Neural crest cell (in vitro differentiated cells): ENCODE results near the gene CCNDBP1. TPM values are rescaled to one million over a fixed set of nuclear protein-coding genes. Genes with fewer than 3 reads are reported as not detected.

Experiments used
- DNase-seq: peaks from one replicate; pipeline ENCODE4 v3.0.0; 2021; ENCODE audit warnings: low read depth, mixed read lengths, low spot score
- H3K27ac Mint-ChIP-seq: one replicate; pipeline ENCODE4 v1.8.0; 2021; ENCODE audit warnings: mild to moderate bottlenecking, mixed read lengths; ENCODE audit not compliant: unreplicated experiment
- H3K27me3 Mint-ChIP-seq: 2 replicates; pipeline ENCODE4 v1.8.0; 2021; ENCODE audit warnings: low read depth, mild to moderate bottlenecking, mixed read lengths
- H3K36me3 Mint-ChIP-seq: 2 replicates; pipeline ENCODE4 v1.8.0; 2021; ENCODE audit warnings: low read depth, mild to moderate bottlenecking, mixed read lengths
- H3K4me1 Mint-ChIP-seq: 2 replicates; pipeline ENCODE4 v1.8.0; 2021; ENCODE audit warnings: mixed read lengths
- H3K4me3 Mint-ChIP-seq: one replicate; pipeline ENCODE4 v1.8.0; 2021; ENCODE audit warnings: mild to moderate bottlenecking, mixed read lengths
- H3K9me3 Mint-ChIP-seq: 2 replicates; pipeline ENCODE4 v1.8.0; 2021; ENCODE audit warnings: mixed read lengths
- total RNA-seq: library from RNA; stranded (reverse); gene quantifications from 2 replicates; pipeline ENCODE4 v1.2.1, GENCODE V29; 2021
- TF ChIP-seq, protein P1 (sequence below): fragments of 200-600 bp; sonication (generic); conservative IDR thresholded peaks from 2 replicates; pipeline ENCODE4 v1.5.0; 2021; ENCODE audit warnings: antibody characterized with exemption, mild to moderate bottlenecking

CCNDBP1 gene
- total RNA-seq, 1 donor from 2014 or later = 31.4 TPM

DNA sequence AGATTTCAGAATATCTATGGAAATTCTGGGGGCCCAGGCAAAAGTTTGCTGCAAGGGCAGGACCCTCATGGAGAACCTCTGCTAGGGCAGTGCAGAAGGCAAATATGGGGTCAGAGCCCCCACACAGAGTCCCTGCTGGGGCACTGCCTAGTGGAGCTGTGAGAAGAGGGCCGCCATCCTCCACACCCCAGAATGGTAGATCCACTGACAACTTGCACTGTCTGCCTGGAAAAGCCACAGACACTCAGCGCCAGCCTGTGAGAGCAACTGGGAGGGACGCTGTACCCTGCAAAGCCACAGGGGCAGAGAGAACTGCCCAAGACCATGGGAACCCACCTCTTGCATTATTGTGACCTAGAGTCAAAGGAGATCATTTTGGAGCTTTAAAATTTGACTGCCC is 13.8 kb downstream of the CCNDBP1 start:
- H3K27ac Mint-ChIP-seq = no peak overlapping the region
- H3K4me1 Mint-ChIP-seq = peaks cover under 1% of the 10 kb centered on the region
- DNase-seq = no peak
- TF ChIP-seq, protein P1, sequence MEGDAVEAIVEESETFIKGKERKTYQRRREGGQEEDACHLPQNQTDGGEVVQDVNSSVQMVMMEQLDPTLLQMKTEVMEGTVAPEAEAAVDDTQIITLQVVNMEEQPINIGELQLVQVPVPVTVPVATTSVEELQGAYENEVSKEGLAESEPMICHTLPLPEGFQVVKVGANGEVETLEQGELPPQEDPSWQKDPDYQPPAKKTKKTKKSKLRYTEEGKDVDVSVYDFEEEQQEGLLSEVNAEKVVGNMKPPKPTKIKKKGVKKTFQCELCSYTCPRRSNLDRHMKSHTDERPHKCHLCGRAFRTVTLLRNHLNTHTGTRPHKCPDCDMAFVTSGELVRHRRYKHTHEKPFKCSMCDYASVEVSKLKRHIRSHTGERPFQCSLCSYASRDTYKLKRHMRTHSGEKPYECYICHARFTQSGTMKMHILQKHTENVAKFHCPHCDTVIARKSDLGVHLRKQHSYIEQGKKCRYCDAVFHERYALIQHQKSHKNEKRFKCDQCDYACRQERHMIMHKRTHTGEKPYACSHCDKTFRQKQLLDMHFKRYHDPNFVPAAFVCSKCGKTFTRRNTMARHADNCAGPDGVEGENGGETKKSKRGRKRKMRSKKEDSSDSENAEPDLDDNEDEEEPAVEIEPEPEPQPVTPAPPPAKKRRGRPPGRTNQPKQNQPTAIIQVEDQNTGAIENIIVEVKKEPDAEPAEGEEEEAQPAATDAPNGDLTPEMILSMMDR = no peak
- H3K9me3 Mint-ChIP-seq = peaks cover 5% of the 10 kb centered on the region
- no peak overlapping the region for H3K4me3 Mint-ChIP-seq
- peaks cover 21% of the 10 kb centered on the region for H3K36me3 Mint-ChIP-seq
- no peaks in the 10 kb centered on the region for H3K27me3 Mint-ChIP-seq

DNA sequence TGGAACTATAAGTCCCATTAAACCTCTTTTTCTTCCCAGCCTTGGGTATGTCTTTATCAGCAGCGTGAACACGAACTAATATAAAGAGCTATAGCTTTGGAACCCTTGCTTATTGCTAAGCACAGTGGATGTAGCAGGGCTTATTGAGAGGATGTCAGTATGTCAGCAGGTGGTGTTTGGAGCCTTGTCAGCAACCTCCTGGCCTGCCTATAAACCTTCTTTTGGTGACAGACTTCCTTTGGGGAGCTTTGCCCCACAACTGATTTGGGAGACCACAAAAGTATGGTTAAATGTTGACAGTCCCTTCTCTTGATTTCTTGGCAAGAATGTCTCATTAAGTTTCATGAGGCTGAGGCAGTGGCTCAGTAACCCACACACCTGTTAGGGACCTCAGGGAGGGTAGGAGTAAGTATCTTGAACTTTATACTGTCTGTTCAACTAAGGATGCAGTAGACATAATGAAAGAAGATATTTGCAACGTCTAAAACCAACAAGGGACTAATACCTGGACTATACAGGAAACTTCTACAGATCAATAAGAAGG is 14.8 kb downstream of the CCNDBP1 start:
- TF ChIP-seq, protein P1 = no peak

DNA sequence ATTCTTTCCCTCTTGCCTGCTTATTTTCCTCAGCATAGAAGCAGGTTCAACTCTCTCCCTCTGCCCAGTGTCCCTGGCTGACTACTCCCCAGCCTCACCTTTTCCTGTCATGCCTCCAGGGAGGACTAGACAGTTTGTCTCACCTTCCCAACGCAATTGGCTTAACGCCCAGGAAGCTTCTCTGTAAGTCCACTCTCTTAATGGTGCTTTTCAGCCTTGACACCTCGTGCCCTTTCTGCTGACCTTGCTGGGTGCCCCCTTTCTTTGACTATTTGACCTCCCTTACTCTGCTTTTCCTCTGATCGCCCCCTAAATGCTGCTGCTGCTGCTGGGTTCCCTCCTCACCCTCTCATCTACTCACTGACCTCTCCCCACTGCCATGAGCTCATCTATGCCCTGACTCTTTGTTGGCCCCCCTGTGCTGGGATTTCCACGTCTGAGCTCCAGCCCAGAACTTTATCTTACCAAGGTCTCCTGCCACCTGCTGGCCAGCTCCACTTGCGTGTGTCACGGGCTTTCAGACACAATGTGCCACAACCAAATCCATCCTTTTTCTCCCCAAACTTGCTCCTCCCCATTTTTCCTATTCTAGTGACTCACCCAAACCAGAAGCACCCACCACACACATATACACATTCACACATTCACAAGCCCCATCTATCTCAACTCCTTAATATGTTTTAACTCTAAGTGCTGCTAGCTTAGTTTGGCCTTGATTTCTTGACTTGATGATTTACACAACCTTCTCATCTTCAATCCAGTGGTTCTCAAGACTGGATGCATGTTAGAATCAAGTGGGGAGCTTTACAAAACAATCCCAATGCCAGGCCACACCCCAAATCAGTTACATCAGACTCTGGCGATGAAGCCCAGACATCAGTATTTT is 19.1 kb downstream of the CCNDBP1 start:
- Mint-ChIP-seq H3K4me3 (no peak overlapping the region), H3K4me1 (peaks cover 6% of the 10 kb centered on the region), H3K9me3 (peaks cover 5% of the 10 kb centered on the region), H3K36me3 (peaks cover 2% of the 10 kb centered on the region), H3K27me3 (peaks cover 14% of the 10 kb centered on the region), H3K27ac (no peak overlapping the region)
- TF ChIP-seq, protein P1 = peak; percentile 62
- peak; percentile 41 for DNase-seq

More for the DNA sequence above, 14.8 kb downstream of the CCNDBP1 start:
- H3K4me3 Mint-ChIP-seq = no peak overlapping the region
- H3K4me1 Mint-ChIP-seq = peaks cover 6% of the 10 kb centered on the region
- peaks cover 5% of the 10 kb centered on the region for H3K9me3 Mint-ChIP-seq
- peaks cover 18% of the 10 kb centered on the region for H3K36me3 Mint-ChIP-seq
- no peak overlapping the region for H3K27ac Mint-ChIP-seq
- DNase-seq = no peak
- H3K27me3 Mint-ChIP-seq = no peaks in the 10 kb centered on the region

DNA sequence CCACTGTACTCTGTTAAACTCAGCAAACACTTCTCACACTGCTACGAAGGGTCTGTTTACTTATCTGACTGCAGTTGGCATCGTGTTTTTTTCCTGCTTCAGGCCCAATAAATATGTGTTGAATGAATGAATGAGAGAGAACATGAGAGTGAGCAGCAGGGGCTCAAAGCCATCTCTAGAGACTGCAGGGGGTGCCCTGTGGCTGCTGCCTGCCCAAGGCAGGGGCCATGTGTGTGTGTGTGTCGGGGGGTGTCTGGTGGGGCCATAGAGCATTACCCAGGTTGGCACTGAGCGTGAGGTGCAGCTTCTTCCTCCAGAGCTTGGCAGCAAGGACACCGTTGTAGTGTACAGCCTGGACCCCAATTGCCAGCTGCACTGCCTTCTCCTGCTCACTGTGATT is 20.9 kb downstream of the CCNDBP1 start:
- H3K9me3 Mint-ChIP-seq = no peaks in the 10 kb centered on the region

DNA sequence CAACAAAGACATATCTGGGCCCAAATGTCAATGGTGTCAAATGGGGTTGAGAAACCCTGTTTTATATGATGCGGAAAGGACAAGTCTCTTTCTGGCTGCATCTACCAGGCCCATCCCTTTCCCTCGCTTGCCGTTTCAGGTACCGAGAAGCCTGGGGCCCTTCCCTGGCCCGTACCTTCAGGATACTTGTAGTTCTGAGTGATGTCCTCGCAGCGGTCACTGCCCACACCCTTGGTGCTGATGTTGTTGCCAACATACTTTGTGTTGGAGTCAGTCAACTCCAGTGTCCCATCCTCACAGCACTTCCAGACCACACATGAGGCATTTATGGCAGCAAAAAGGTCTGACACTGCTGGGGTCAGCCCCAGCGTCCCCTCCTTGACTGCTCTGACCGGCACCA is 21.8 kb downstream of the CCNDBP1 start:
- Mint-ChIP-seq H3K27me3 (peaks cover 23% of the 10 kb centered on the region), H3K36me3 (no peaks in the 10 kb centered on the region), H3K27ac (no peak overlapping the region), H3K4me1 (peaks cover 6% of the 10 kb centered on the region), H3K9me3 (no peaks in the 10 kb centered on the region), H3K4me3 (no peak overlapping the region)
- TF ChIP-seq, protein P1 = no peak
- DNase-seq = no peak

More for the DNA sequence above, 20.9 kb downstream of the CCNDBP1 start:
- Mint-ChIP-seq H3K36me3 (no peaks in the 10 kb centered on the region), H3K27me3 (peaks cover 23% of the 10 kb centered on the region), H3K4me3 (no peak overlapping the region), H3K4me1 (peaks cover 6% of the 10 kb centered on the region), H3K27ac (no peak overlapping the region)
- TF ChIP-seq, protein P1 = no peak
- no peak for DNase-seq
